ENCODE measurements around the gene GYS2.

GRCh38 chr12:21521541-21521940 is 83.1 kb downstream of the GYS2 start:
- no peak for TF ChIP-seq SRF (CRISPR knock-in tag; IDR thresholded peaks at IDR 0.05)
- TF ChIP-seq NFXL1 (CRISPR knock-in tag; IDR thresholded peaks at IDR 0.05): no peak
- no peak for TF ChIP-seq CTCF (IDR thresholded peaks at IDR 0.05 in 2 of 3, conservative IDR thresholded peaks at IDR 0.05 in 1 of 3; ENCODE audit: insufficient read depth in 2 of 3, low read depth in 1 of 3, low read length in 3 of 3)
- no peak for TF ChIP-seq ZFP1 (CRISPR knock-in tag; IDR thresholded peaks at IDR 0.05)
- TF ChIP-seq ZBTB1 (CRISPR knock-in tag; IDR thresholded peaks at IDR 0.05; ENCODE audit: borderline replicate concordance, low read depth): no peak
- TF ChIP-seq ETV6 (IDR thresholded peaks at IDR 0.05; ENCODE audit: borderline replicate concordance in 1 of 2, low read depth in 2 of 2, low read length in 1 of 2): no peak
- no peak for TF ChIP-seq ETV6 (CRISPR knock-in tag; IDR thresholded peaks at IDR 0.05; ENCODE audit: borderline replicate concordance)
- TF ChIP-seq ZBTB8A (IDR thresholded peaks at IDR 0.05; ENCODE audit: partially characterized antibody): no peak
- TF ChIP-seq SP1 (CRISPR knock-in tag; IDR thresholded peaks at IDR 0.05): no peak
- TF ChIP-seq YBX1 (IDR thresholded peaks at IDR 0.05): no peak
- no peak for TF ChIP-seq NFYB (IDR thresholded peaks at IDR 0.05; ENCODE audit: extremely low read depth, insufficient read length)
- TF ChIP-seq HDAC2 (IDR thresholded peaks at IDR 0.05): no peak
- TF ChIP-seq TGIF2 (CRISPR knock-in tag; IDR thresholded peaks at IDR 0.05): no peak
- TF ChIP-seq RBBP5 (IDR thresholded peaks at IDR 0.05; ENCODE audit: borderline replicate concordance, insufficient read depth, low read length, poor library complexity, severe bottlenecking): no peak
- no peak for TF ChIP-seq EZH2 (IDR thresholded peaks at IDR 0.05; ENCODE audit: borderline replicate concordance, low read depth, low read length)

All from K562 (cell line).